Gastroesophageal sphincter (tissue), 4 donors: Measurements from ENCODE around the gene TMOD2. TPM values are rescaled to one million over a fixed set of nuclear protein-coding genes. Genes with fewer than 3 reads are reported as not detected.

Source experiments
- ATAC-seq: fragments of 150-250 bp; one replicate; pipeline ENCODE4 v1.9.1; 2016; ENCODE audit warnings: mild to moderate bottlenecking, moderate library complexity
- H3K27ac ChIP-seq, 4 donors: fragments of 200-600 bp; sonication (generic) in 3 of 4; 1 replicate in 3 of 4; 2 replicates in 1 of 4; pipeline ENCODE4 v1.5.1; 2016 to 2019
- H3K27me3 ChIP-seq: fragments of 200-600 bp; sonication (generic); one replicate; pipeline ENCODE4 v1.5.1; 2019
- H3K36me3 ChIP-seq, 2 donors: fragments of 200-600 bp; sonication (generic); one replicate each; pipeline ENCODE4 v1.5.1; 2019; ENCODE audit warnings: control low read depth in 1 of 2
- H3K4me1 ChIP-seq, 3 donors: fragments of 200-600 bp; sonication (generic); 1 replicate in 2 of 3; 2 replicates in 1 of 3; pipeline ENCODE4 v1.5.1; 2016 to 2019; ENCODE audit warnings: control low read depth in 2 of 3
- H3K4me3 ChIP-seq, 2 donors: fragments of 200-600 bp; sonication (generic); one replicate each; pipeline ENCODE4 v1.5.1; 2019; ENCODE audit warnings: mild to moderate bottlenecking in 1 of 2, moderate library complexity in 1 of 2
- H3K9me3 ChIP-seq, 3 donors: fragments of 200-600 bp; sonication (generic); one replicate each; pipeline ENCODE4 v1.5.1; 2017 to 2019; ENCODE audit warnings: control low read depth in 2 of 3
- CTCF ChIP-seq, 4 experiments: fragments of 200-600 bp in 2 of 4; fragments of 450-650 bp in 2 of 4; sonication (generic) in 1 of 4; IDR thresholded peaks; one replicate each; pipeline ENCODE4 v1.5.1; 2017 to 2019; ENCODE audit warnings: antibody characterized with exemption in 4 of 4, mild to moderate bottlenecking in 2 of 4, moderate library complexity in 2 of 4
- EP300 ChIP-seq: sonication (generic); formaldehyde crosslinking; IDR thresholded peaks from one replicate; pipeline ENCODE4 v1.6.1; 2017; ENCODE audit warnings: antibody characterized with exemption, mild to moderate bottlenecking
- POLR2A ChIP-seq, 2 donors: fragments of 450-650 bp; IDR thresholded peaks; one replicate each; pipeline ENCODE4 v1.6.1; 2017; ENCODE audit warnings: antibody characterized with exemption in 2 of 2, mild to moderate bottlenecking in 2 of 2, moderate library complexity in 1 of 2
- POLR2AphosphoS5 ChIP-seq: sonication (generic); formaldehyde crosslinking; IDR thresholded peaks from one replicate; pipeline ENCODE4 v1.6.1; 2017; ENCODE audit warnings: antibody characterized with exemption
- WGBS, 2 donors: methylation state at CpG; one replicate each; pipeline ENCODE4 v1.1.5; 2018; ENCODE audit warnings: low coverage in 1 of 2; 5-methylcytosine and 5-hydroxymethylcytosine counted together
- total RNA-seq, 4 donors: library from RNA; depleted of rRNA; stranded (reverse); fragments of >200 nt; gene quantifications; one replicate each; pipeline ENCODE4 v1.1.0, GENCODE V29; 2016

TMOD2 gene
- total RNA-seq, 4 donors from 2014 or later = 14.0 to 21.9 (median 17.5) TPM

GRCh38 chr15:51799282-51800252, 48.2 kb downstream of the TMOD2 start:
- Histone ChIP-seq H3K36me3 (peaks cover 0 to 67% of the 10 kb centered on the region in 2 donors), H3K4me1 (no peaks in the 10 kb centered on the region)
- 83 to 88% methylated on average over 2 to 3 of the region's 6 CpGs for WGBS, 2 donors

DNA sequence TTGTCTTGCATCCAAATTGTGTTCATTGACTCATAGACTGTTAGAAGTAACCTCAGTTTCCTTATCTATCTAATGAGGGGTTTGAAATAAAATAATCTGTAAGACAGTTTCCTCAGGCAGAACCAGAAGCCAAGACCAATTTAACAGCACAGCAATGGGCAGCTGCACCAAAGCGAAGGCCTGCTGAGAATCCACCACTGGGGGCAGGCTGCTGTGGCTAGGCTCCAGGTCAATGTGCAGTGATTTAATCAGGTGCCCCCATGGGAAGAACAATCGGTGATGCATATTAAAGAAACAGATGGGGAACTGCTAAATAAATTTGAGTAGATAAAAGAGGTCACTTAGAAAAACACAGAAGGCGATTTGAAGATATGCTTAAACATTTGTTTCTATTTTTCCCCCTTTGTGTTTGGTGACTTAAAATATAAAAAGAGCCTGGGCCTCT, 50.0 kb downstream of the TMOD2 start:
- ATAC-seq = no peak
- TF ChIP-seq CTCF (IDR thresholded peaks at IDR 0.05) = peak in 1 of 4 experiments; percentile 32
- TF ChIP-seq POLR2AphosphoS5 = no peak
- Histone ChIP-seq H3K27ac (no peak overlapping the region), H3K4me1 (no peaks in the 10 kb centered on the region), H3K36me3 (peaks cover 0 to 84% of the 10 kb centered on the region in 2 donors), H3K27me3 (no peaks in the 10 kb centered on the region), H3K9me3 (no peaks in the 10 kb centered on the region), H3K4me3 (no peak overlapping the region)
- 56 to 66% methylated on average over 2 to 3 of the region's 3 CpGs for WGBS, 2 donors

More at GRCh38 chr15:51799282-51800252, 48.2 kb downstream of the TMOD2 start:
- TF ChIP-seq EP300 = no peak
- no peak for TF ChIP-seq POLR2AphosphoS5
- TF ChIP-seq POLR2A (IDR thresholded peaks at IDR 0.05) = no peak
- TF ChIP-seq CTCF (IDR thresholded peaks at IDR 0.05) = no peak
- H3K9me3 ChIP-seq = no peaks in the 10 kb centered on the region
- no peaks in the 10 kb centered on the region for H3K27me3 ChIP-seq
- no peak overlapping the region for H3K27ac ChIP-seq
- no peak overlapping the region for H3K4me3 ChIP-seq
- no peak for ATAC-seq

DNA sequence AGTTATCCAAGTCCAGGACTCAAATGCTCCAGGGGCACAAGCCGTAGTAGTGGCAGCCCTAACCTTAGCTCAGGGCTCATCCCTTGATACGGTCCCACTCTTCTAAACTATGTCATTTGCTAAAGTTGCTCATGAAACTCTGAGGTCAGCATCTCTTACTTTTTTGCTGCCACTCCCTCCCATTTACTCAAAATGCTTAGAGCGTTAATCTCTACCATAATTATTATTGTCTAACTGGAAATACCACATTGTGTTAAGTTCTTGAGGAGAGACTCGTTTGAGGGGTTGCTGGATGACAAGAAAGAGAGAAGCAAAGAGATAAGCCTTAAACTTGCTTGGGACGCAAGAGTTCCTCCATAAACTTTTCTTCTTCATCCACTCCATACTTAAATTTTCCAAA, 51.2 kb downstream of the TMOD2 start:
- peaks cover 0 to 89% of the 10 kb centered on the region in 2 donors for H3K36me3 ChIP-seq
- ATAC-seq = no peak
- no peak overlapping the region for H3K4me3 ChIP-seq
- H3K27me3 ChIP-seq = no peaks in the 10 kb centered on the region
- no peaks in the 10 kb centered on the region for H3K9me3 ChIP-seq
- TF ChIP-seq POLR2A (IDR thresholded peaks at IDR 0.05) = no peak
- no peak for TF ChIP-seq EP300
- no peak for TF ChIP-seq POLR2AphosphoS5
- TF ChIP-seq CTCF (IDR thresholded peaks at IDR 0.05) = no peak
- whole genome bisulfite sequencing, 2 donors = 80 to 92% methylated on average over 4 to 5 of the region's 5 CpGs
- no peak overlapping the region for H3K27ac ChIP-seq
- H3K4me1 ChIP-seq = no peaks in the 10 kb centered on the region

GRCh38 chr15:51803965-51804364, 52.6 kb downstream of the TMOD2 start:
- no peak overlapping the region for H3K27ac ChIP-seq
- TF ChIP-seq POLR2A (IDR thresholded peaks at IDR 0.05) (no peak), EP300 (no peak), CTCF (IDR thresholded peaks at IDR 0.05) (no peak), POLR2AphosphoS5 (no peak)
- H3K9me3 ChIP-seq = no peaks in the 10 kb centered on the region
- H3K36me3 ChIP-seq = peaks cover 0 to 93% of the 10 kb centered on the region in 2 donors
- no peaks in the 10 kb centered on the region for H3K4me1 ChIP-seq
- no peak for ATAC-seq
- 88 to 93% methylated on average over 2 of the region's 2 CpGs for WGBS, 2 donors
- H3K27me3 ChIP-seq = no peaks in the 10 kb centered on the region
- H3K4me3 ChIP-seq = no peak overlapping the region

DNA sequence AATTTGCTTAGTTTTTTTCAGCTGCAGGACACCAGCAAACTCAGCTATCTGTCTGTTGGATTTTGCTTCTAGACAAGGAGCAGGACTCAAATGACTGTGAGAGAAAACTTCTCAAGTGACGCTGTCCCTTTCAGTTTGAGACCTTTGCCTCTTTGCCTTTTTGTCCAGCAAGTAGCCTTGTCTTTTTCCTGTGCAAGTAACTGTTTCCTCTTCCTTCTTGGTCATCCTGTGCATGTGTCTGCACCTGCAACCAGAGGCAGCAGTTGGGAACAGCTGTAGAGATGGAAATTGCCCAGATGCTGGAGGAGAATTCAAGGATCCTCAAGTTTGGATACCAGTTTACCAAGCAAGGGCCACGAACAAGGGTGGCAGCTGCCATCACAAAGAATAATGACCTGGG, 54.7 kb downstream of the TMOD2 start:
- 56 to 79% methylated on average over 1 to 2 of the region's 2 CpGs for WGBS, 2 donors
- H3K9me3 ChIP-seq = no peaks in the 10 kb centered on the region
- no peak for ATAC-seq
- H3K27me3 ChIP-seq = no peaks in the 10 kb centered on the region
- no peaks in the 10 kb centered on the region for H3K4me1 ChIP-seq
- TF ChIP-seq CTCF (IDR thresholded peaks at IDR 0.05) = no peak
- TF ChIP-seq EP300 = no peak
- no peak for TF ChIP-seq POLR2A (IDR thresholded peaks at IDR 0.05)
- TF ChIP-seq POLR2AphosphoS5 = no peak
- no peak overlapping the region for H3K4me3 ChIP-seq
- no peak overlapping the region for H3K27ac ChIP-seq
- H3K36me3 ChIP-seq = peaks cover 0 to 93% of the 10 kb centered on the region in 2 donors
